ENCODE data around the gene F12.
"Not testable (repeated sequence)": the region's sequence is repeated elsewhere in the genome, so short reads cannot be mapped to it uniquely, and the experiment has no call there.

F12 gene

GRCh38 chr5:177376107-177376506, 33.3 kb downstream of the F12 start:
- no peak for DNase-seq
- in situ Hi-C loops (cut with MboI; ENCODE audit: low pct_unique_long_range_greater_than_20kb, low sequenced_read_pairs) = no loop called here

DNA sequence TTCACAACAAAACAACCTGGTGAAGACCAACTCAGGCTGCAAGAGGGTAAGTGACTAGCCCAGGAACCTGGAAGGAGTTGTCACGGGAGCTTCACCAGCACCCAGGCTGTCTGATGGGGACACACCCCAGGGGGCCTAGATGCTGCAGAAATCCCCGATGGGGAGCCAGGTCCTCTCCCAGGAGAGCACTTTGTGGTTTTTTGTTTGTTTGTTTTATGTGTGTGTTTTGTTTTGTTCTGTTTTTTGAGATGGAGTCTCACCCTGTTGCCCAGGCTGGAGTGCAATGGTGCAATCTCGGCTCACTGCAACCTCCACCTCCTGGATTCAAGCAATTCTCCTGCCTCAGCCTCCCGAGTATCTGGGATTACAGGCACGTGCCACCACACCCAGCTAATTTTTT, 33.8 kb downstream of the F12 start:
- in situ Hi-C loops (cut with MboI; ENCODE audit: low pct_unique_long_range_greater_than_20kb, low sequenced_read_pairs); DNase-seq: not testable (repeated sequence)

DNA sequence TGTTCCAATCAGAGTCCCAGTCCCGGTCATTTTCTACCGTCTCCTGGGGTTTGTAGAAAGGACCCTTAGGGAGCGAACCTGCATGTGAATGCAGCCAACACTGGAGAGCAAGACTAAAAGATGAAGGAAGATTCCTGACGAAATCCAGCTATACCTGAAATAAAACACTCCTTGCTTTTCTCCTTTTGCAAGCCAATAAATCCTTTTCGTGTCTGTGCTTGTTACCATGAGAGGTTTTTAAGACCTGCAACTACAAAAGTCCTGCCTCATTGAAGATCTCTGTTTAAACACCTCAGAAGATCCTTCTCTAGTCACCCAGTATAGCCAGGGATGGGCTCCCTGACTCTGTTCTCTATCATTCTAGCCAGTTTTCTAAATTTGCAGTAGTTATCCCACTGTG, 35.2 kb downstream of the F12 start:
- DNase-seq = no peak
- in situ Hi-C loops (cut with MboI; ENCODE audit: low pct_unique_long_range_greater_than_20kb, low sequenced_read_pairs) = no loop called here

DNA sequence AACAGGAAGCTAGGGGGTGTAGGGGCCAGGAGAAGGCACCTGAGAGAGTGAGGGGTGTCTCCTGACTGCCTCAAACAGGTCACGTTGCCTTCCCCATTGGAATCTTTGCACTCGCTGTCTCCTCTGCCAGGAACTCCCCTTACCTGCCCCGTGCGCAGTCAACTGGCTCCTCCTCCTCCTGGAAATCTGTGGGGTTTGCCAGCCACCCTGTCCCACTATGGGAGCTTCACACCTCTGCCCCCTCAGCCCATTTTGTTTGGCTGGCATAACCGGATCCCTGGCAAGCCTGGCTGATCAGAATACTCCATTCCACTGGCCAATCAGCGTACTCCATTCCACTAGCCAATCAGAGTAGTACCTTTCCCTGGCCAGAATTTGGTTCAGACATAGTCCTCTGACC, 35.6 kb downstream of the F12 start:
- no peak for DNase-seq
- in situ Hi-C loops (cut with MboI; ENCODE audit: low pct_unique_long_range_greater_than_20kb, low sequenced_read_pairs) = no loop called here

- DNase-seq = no peak
- in situ Hi-C loops (cut with MboI; ENCODE audit: low pct_unique_long_range_greater_than_20kb, low sequenced_read_pairs) = no loop called here
These were observed 36.5 kb downstream of the F12 start for GRCh38 chr5:177372910-177373309.

DNA sequence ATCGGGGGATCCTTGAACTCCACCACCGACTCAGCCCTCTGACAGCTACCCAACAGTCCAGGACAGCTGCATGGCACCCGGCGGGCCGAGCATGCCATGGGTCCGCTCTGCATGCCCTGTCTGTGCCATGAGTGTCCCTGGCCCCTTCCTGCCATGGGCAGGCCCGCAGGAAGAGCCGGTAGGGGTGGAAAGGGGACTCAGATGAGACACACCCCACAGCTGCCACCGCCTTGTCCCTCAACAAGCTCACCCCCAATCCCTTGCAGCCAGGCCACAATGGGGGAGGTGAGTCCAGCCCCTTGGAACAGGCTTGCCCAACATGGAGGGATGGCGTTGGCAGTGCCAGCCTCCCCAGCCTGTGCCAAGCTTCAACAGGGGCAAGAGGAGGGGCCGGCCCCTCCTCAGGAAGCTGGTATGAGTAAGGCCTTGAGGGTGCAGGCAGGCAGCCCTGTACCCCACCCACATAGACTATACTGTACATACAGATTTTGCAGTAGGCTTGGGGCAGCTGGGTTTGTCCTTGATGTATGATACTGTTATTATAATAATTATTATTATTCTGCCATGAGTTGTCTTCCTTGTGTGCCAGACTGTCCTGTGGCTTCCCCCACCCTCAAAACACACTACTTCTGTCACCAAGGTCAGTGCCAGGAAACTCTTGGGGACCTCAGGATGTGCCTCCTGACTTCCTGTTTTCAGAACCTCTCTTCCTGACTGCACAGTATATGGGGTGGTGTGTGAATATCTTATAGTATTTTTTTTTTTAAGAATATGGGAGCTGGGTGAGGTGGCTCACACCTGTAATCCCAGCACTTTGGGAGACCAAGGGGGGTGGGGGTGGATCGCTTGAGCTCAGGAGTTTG, 37.1 kb downstream of the F12 start:
- DNase-seq = no peak
- in situ Hi-C loops (cut with MboI; ENCODE audit: low pct_unique_long_range_greater_than_20kb, low sequenced_read_pairs) = no loop called here

GRCh38 chr5:177371120-177372033, 38.0 kb downstream of the F12 start:
- no peak for DNase-seq
- in situ Hi-C loops (cut with MboI; ENCODE audit: low pct_unique_long_range_greater_than_20kb, low sequenced_read_pairs) = no loop called here

DNA sequence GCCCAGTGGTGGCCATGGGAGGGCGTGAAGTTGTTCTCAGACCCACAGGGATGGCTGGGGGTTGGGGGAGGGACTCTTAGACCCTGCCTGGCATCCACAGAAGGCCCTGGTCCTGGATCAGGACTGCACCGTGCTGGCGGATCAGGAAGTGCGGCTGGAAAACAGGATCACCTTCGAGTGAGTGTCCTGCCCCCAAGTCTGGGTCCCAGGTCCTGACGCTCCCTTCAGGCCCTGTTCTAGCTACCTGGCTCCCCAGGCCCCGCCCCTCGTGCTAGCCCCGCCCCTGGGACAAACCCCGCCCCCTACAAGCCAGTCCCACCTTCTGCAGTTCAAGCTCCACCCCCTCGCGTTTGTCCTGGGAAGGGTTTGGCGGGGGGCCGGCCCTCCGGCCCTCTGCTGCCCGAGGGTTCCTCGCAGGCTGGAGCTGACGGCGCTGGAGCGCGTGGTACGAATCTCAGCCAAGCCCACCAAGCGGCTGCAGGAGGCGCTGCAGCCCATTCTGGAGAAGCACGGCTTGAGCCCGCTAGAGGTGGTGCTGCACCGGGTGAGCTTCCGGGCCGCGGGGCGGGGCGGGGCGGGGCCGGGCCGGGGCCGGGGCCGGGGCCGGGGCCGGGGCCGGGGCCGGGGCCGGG, 38.8 kb downstream of the F12 start:
- DNase-seq = no peak
- in situ Hi-C loops (cut with MboI; ENCODE audit: low pct_unique_long_range_greater_than_20kb, low sequenced_read_pairs) = no loop called here

DNA sequence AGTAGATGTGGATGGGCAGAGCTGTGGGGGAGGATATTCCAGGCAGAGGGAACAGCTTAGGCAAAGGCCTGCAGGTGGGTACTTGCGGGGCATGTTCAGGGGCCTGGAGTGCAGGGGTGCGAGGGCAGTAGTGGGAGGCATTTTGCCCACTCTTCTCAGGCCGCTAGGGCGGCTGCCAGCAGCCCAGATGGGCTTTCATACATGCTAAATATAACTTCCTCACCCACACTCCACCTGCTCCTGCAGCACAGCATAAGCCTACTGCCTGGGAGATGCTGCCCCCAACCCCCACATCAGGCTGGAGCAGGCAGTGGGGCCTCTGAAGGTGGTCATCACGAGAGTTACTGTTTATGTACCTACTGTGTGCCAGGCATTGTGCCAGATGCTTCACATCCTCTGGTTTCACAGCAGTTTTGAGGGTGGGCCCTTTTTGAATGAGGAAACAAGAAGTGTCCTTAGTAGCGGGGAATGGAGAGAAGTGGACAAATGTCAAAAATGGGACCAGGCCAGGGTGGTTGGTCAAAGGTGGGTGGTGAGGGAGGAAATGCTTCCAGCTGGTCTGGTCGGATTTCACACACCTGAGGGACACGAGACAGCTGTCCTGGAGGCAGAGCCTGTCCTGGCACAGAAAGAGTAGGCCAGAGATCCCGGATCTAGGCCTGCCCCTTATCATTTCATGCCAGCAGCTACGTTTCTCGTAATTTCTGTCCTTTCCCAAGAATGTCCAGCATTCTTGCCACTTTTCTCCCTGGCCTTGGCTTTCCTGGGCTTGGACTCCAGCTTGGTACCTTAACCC, 39.5 kb downstream of the F12 start:
- no peak for DNase-seq

GRCh38 chr5:177368869-177369644, 40.3 kb downstream of the F12 start:
- in situ Hi-C loops (cut with MboI; ENCODE audit: low pct_unique_long_range_greater_than_20kb, low sequenced_read_pairs) = no loop called here

More for the DNA sequence above, 39.5 kb downstream of the F12 start:
- in situ Hi-C loops (cut with MboI; ENCODE audit: low pct_unique_long_range_greater_than_20kb, low sequenced_read_pairs) = no loop called here

GRCh38 chr5:177367981-177368868, 41.1 kb downstream of the F12 start:
- no peak for DNase-seq
- in situ Hi-C loops (cut with MboI; ENCODE audit: low pct_unique_long_range_greater_than_20kb, low sequenced_read_pairs) = no loop called here

More at GRCh38 chr5:177368869-177369644, 40.3 kb downstream of the F12 start:
- no peak for DNase-seq

GRCh38 chr5:177367323-177367848, 42.0 kb downstream of the F12 start:
- DNase-seq = no peak
- in situ Hi-C loops (cut with MboI; ENCODE audit: low pct_unique_long_range_greater_than_20kb, low sequenced_read_pairs) = no loop called here

GRCh38 chr5:177366528-177367322, 42.6 kb downstream of the F12 start:
- DNase-seq = no peak
- in situ Hi-C loops (cut with MboI; ENCODE audit: low pct_unique_long_range_greater_than_20kb, low sequenced_read_pairs) = no loop called here

GRCh38 chr5:177365845-177366527, 43.4 kb downstream of the F12 start:
- in situ Hi-C loops (cut with MboI; ENCODE audit: low pct_unique_long_range_greater_than_20kb, low sequenced_read_pairs) = no loop called here

GRCh38 chr5:177364159-177364962, 45.0 kb downstream of the F12 start:
- in situ Hi-C loops (cut with MboI; ENCODE audit: low pct_unique_long_range_greater_than_20kb, low sequenced_read_pairs) = no loop called here
- no peak for DNase-seq

More at GRCh38 chr5:177365845-177366527, 43.4 kb downstream of the F12 start:
- no peak for DNase-seq

Measured in KBM-7 (cell line).